Activated naive CD4-positive, alpha-beta T cell treated with anti-CD3 and anti-CD28 coated beads for 36 hours (primary cell): ENCODE results near the gene THOC6. TPM values are rescaled to one million over a fixed set of nuclear protein-coding genes. Genes with fewer than 3 reads are reported as not detected.
"Not testable (repeated sequence)": the region's sequence is repeated elsewhere in the genome, so short reads cannot be mapped to it uniquely, and the experiment has no call there.

Experiments
- CTCF ChIA-PET: fragments of 350-600 bp; sonication (Branson Sonifier 250); formaldehyde crosslinking; loops from one replicate; lab custom pipeline; 2021; ENCODE audit warnings: antibody characterized with exemption; lab: Charles Lee
- DNase-seq: peaks from one replicate; pipeline ENCODE4 v3.0.0-alpha.2; 2020
- H3K27ac Mint-ChIP-seq: one replicate; pipeline ENCODE4 v1.8.0; 2021; ENCODE audit warnings: mild to moderate bottlenecking, mixed read lengths
- H3K27me3 Mint-ChIP-seq: one replicate; pipeline ENCODE4 v1.8.0; 2021; ENCODE audit warnings: low read depth, mixed read lengths
- H3K36me3 Mint-ChIP-seq: one replicate; pipeline ENCODE4 v1.8.0; 2021; ENCODE audit warnings: low read depth, mixed read lengths
- H3K4me1 Mint-ChIP-seq: one replicate; pipeline ENCODE4 v1.8.0; 2021; ENCODE audit warnings: low read depth, mixed read lengths
- H3K4me3 Mint-ChIP-seq: one replicate; pipeline ENCODE4 v1.8.0; 2021; ENCODE audit warnings: mild to moderate bottlenecking, moderate library complexity, mixed read lengths
- H3K9me3 Mint-ChIP-seq: one replicate; pipeline ENCODE4 v1.8.0; 2021; ENCODE audit warnings: mixed read lengths
- intact Hi-C: fragments of 100-400 bp; cut with micrococcal nuclease; formaldehyde crosslinking; loops from one replicate; pipeline ENCODE4 v1.15.1; 2023
- total RNA-seq, 2 experiments: library from RNA; stranded (reverse); gene quantifications; one replicate each; pipeline ENCODE4 v1.2.3, GENCODE V29; 2021

The THOC6 gene
- total RNA-seq, 2 experiments from 2014 or later, result 40.6 to 41.0 TPM

GRCh38 chr16:3038896-3039295 lies 15.1 kb downstream of the THOC6 start:
- H3K9me3 Mint-ChIP-seq, result no peaks in the 10 kb centered on the region
- DNase-seq, result no peak
- intact Hi-C loops, result no loop called here
- H3K27me3 Mint-ChIP-seq, result peaks cover 61% of the 10 kb centered on the region
- H3K4me3 Mint-ChIP-seq, result no peak overlapping the region
- H3K36me3 Mint-ChIP-seq, result no peaks in the 10 kb centered on the region
- H3K27ac Mint-ChIP-seq, result no peak overlapping the region
- H3K4me1 Mint-ChIP-seq, result peaks cover 9% of the 10 kb centered on the region
- CTCF ChIA-PET, result interaction anchor here (0.5 to 10.1 kb wide), 5 partner anchors 9 to 149 kb away, joined by 3 to 98 read pairs (median 3); no protein-coding TSS in a partner anchor

GRCh38 chr16:3042376-3042775 lies 18.5 kb downstream of the THOC6 start:
- no peak for DNase-seq
- Mint-ChIP-seq H3K4me1 (peaks cover 13% of the 10 kb centered on the region), H3K36me3 (peaks cover 1% of the 10 kb centered on the region), H3K4me3 (no peak overlapping the region), H3K27ac (no peak overlapping the region), H3K9me3 (no peaks in the 10 kb centered on the region), H3K27me3 (peaks cover 60% of the 10 kb centered on the region)
- CTCF ChIA-PET, result interaction anchor here (1.0 to 10.1 kb wide), 2 partner anchors 13 to 39 kb away, joined by 3 to 98 read pairs; no protein-coding TSS in a partner anchor
- intact Hi-C loops, result no loop called here

- Mint-ChIP-seq H3K4me3 (peak overlapping the region; percentile 38), H3K36me3 (peaks cover 1% of the 10 kb centered on the region), H3K27ac (no peak overlapping the region), H3K4me1 (peaks cover 15% of the 10 kb centered on the region), H3K27me3 (peaks cover 41% of the 10 kb centered on the region), H3K9me3 (no peaks in the 10 kb centered on the region)
- intact Hi-C loops, result no loop called here
- no peak for DNase-seq
- CTCF ChIA-PET, result interaction anchor here (0.5 to 10.1 kb wide), 8 partner anchors 10 to 347 kb away, joined by 3 to 98 read pairs (median 4); no protein-coding TSS in a partner anchor
These were observed 20.9 kb downstream of the THOC6 start for GRCh38 chr16:3044708-3045107.

GRCh38 chr16:3045758-3046640 lies 22.2 kb downstream of the THOC6 start, which contains the start of gene MMP25:
MMP25 (plus strand) TSS chr16:3046561; CDS start chr16:3046918, 357 bp downstream.
- no peak within 1 kb of the TSS for H3K27ac Mint-ChIP-seq
- no peaks in the 10 kb centered on the region for H3K9me3 Mint-ChIP-seq
- H3K36me3 Mint-ChIP-seq, result peaks cover 1% of the 10 kb centered on the region
- DNase-seq, result no peak
- peak within 1 kb of the TSS; percentile 66 for H3K4me3 Mint-ChIP-seq
- intact Hi-C loops, result no loop called here
- peaks cover 19% of the 10 kb centered on the region for H3K4me1 Mint-ChIP-seq
- H3K27me3 Mint-ChIP-seq, result peaks cover 35% of the 10 kb centered on the region
- CTCF ChIA-PET, result interaction anchor here (2.0 to 10.1 kb wide), 2 partner anchors 12 to 16 kb away, joined by 6 to 98 read pairs; no protein-coding TSS in a partner anchor

GRCh38 chr16:3046641-3047386 lies 23.0 kb downstream of the THOC6 start:
- DNase-seq, result no peak
- CTCF ChIA-PET, result interaction anchor here (0.9 to 3.2 kb wide), 4 partner anchors 12 to 82 kb away, joined by 3 to 24 read pairs (median 14); no protein-coding TSS in a partner anchor
- no peak overlapping the region for H3K27ac Mint-ChIP-seq

GRCh38 chr16:3047387-3047720 lies 23.5 kb downstream of the THOC6 start:
- Mint-ChIP-seq H3K4me1 (peaks cover 25% of the 10 kb centered on the region), H3K9me3 (no peaks in the 10 kb centered on the region), H3K27ac (no peak overlapping the region), H3K4me3 (no peak overlapping the region), H3K27me3 (peaks cover 32% of the 10 kb centered on the region), H3K36me3 (peaks cover 4% of the 10 kb centered on the region)
- no peak for DNase-seq
- intact Hi-C loops, result no loop called here
- CTCF ChIA-PET, result interaction anchor here (0.8 to 3.2 kb wide), 7 partner anchors 11 to 82 kb away, joined by 3 to 24 read pairs (median 7); no protein-coding TSS in a partner anchor

More at GRCh38 chr16:3046641-3047386, 23.0 kb downstream of the THOC6 start:
- intact Hi-C loops, result no loop called here
- peak overlapping the region; percentile 27 for H3K4me3 Mint-ChIP-seq
- peaks cover 25% of the 10 kb centered on the region for H3K4me1 Mint-ChIP-seq
- peaks cover 35% of the 10 kb centered on the region for H3K27me3 Mint-ChIP-seq
- H3K36me3 Mint-ChIP-seq, result peaks cover 1% of the 10 kb centered on the region
- H3K9me3 Mint-ChIP-seq, result no peaks in the 10 kb centered on the region

GRCh38 chr16:3049921-3050481 lies 26.2 kb downstream of the THOC6 start:
- Mint-ChIP-seq H3K27me3 (peaks cover 12% of the 10 kb centered on the region), H3K4me1 (peaks cover 31% of the 10 kb centered on the region), H3K36me3 (peaks cover 7% of the 10 kb centered on the region), H3K9me3 (no peaks in the 10 kb centered on the region), H3K4me3 (no peak overlapping the region), H3K27ac (no peak overlapping the region)
- DNase-seq, result no peak
- CTCF ChIA-PET, result interaction anchor here (1.0 to 3.2 kb wide), 5 partner anchors 9 to 22 kb away, joined by 3 to 16 read pairs (median 8); no protein-coding TSS in a partner anchor
- intact Hi-C loops, result no loop called here

GRCh38 chr16:3050487-3050886 lies 26.7 kb downstream of the THOC6 start:
- Mint-ChIP-seq H3K27me3 (peaks cover 8% of the 10 kb centered on the region), H3K27ac (no peak overlapping the region), H3K4me1 (peaks cover 31% of the 10 kb centered on the region), H3K4me3 (no peak overlapping the region), H3K36me3 (peaks cover 10% of the 10 kb centered on the region), H3K9me3 (no peaks in the 10 kb centered on the region)
- CTCF ChIA-PET, result interaction anchor here (1.4 to 2.5 kb wide), 3 partner anchors 10 to 22 kb away, joined by 3 to 14 read pairs (median 8); no protein-coding TSS in a partner anchor
- intact Hi-C loops, result no loop called here
- DNase-seq, result no peak

- Mint-ChIP-seq H3K27me3 (peaks cover 7% of the 10 kb centered on the region), H3K36me3 (peaks cover 9% of the 10 kb centered on the region), H3K4me1 (peaks cover 35% of the 10 kb centered on the region), H3K4me3 (no peak overlapping the region), H3K9me3 (no peaks in the 10 kb centered on the region), H3K27ac (peak overlapping the region; percentile 4)
- CTCF ChIA-PET, result interaction anchor here (0.6 to 2.5 kb wide), 4 partner anchors 9 to 45 kb away, joined by 3 to 14 read pairs (median 6); no protein-coding TSS in a partner anchor
- DNase-seq, result no peak
- intact Hi-C loops, result no loop called here
These were observed 27.2 kb downstream of the THOC6 start for GRCh38 chr16:3051009-3051408.

- CTCF ChIA-PET, result interaction anchor here (0.6 to 2.5 kb wide), 4 partner anchors 9 to 44 kb away, joined by 3 to 14 read pairs (median 6); no protein-coding TSS in a partner anchor
- Mint-ChIP-seq H3K27me3 (peaks cover 7% of the 10 kb centered on the region), H3K36me3 (peaks cover 9% of the 10 kb centered on the region), H3K4me1 (peaks cover 35% of the 10 kb centered on the region), H3K9me3 (no peaks in the 10 kb centered on the region), H3K27ac (peak overlapping the region; percentile 4), H3K4me3 (no peak overlapping the region)
- intact Hi-C loops, result no loop called here
- DNase-seq, result no peak
These were observed 27.7 kb downstream of the THOC6 start for GRCh38 chr16:3051494-3051893.

GRCh38 chr16:3052571-3053329 lies 28.9 kb downstream of the THOC6 start:
- H3K4me1 Mint-ChIP-seq, result peaks cover 37% of the 10 kb centered on the region
- DNase-seq, H3K9me3 Mint-ChIP-seq, H3K27ac Mint-ChIP-seq, CTCF ChIA-PET, H3K27me3 Mint-ChIP-seq, H3K4me3 Mint-ChIP-seq, intact Hi-C loops, H3K36me3 Mint-ChIP-seq: not testable (repeated sequence)
